ENCODE results near the gene ARL6IP1.

The ARL6IP1 gene

DNA sequence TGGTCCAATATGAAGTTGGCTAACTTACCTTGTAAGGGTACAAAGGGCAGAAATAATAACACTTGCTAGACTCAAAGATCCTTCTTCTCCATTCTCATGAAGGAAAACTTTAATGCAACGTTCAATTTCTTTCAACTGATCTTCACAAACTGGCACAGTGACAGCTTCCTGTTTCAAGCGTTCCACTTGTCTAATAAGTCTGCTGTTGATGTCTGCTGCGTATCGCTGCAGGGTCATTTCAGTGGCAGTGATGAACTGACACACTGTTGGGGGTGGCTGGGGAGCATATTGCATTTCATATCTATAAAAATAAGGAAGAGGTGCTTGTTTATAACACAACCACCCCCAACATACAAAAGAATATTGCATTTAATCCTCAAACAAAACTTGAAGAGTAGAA is 33.5 kb upstream of the ARL6IP1 start:
- no peak overlapping the region for H3K4me3 ChIP-seq
- no peak for DNase-seq (ENCODE audit: low spot score)
- no peak overlapping the region for H3K27ac ChIP-seq
- TF ChIP-seq, protein P1, sequence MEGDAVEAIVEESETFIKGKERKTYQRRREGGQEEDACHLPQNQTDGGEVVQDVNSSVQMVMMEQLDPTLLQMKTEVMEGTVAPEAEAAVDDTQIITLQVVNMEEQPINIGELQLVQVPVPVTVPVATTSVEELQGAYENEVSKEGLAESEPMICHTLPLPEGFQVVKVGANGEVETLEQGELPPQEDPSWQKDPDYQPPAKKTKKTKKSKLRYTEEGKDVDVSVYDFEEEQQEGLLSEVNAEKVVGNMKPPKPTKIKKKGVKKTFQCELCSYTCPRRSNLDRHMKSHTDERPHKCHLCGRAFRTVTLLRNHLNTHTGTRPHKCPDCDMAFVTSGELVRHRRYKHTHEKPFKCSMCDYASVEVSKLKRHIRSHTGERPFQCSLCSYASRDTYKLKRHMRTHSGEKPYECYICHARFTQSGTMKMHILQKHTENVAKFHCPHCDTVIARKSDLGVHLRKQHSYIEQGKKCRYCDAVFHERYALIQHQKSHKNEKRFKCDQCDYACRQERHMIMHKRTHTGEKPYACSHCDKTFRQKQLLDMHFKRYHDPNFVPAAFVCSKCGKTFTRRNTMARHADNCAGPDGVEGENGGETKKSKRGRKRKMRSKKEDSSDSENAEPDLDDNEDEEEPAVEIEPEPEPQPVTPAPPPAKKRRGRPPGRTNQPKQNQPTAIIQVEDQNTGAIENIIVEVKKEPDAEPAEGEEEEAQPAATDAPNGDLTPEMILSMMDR (IDR thresholded peaks at IDR 0.05): no peak

DNA sequence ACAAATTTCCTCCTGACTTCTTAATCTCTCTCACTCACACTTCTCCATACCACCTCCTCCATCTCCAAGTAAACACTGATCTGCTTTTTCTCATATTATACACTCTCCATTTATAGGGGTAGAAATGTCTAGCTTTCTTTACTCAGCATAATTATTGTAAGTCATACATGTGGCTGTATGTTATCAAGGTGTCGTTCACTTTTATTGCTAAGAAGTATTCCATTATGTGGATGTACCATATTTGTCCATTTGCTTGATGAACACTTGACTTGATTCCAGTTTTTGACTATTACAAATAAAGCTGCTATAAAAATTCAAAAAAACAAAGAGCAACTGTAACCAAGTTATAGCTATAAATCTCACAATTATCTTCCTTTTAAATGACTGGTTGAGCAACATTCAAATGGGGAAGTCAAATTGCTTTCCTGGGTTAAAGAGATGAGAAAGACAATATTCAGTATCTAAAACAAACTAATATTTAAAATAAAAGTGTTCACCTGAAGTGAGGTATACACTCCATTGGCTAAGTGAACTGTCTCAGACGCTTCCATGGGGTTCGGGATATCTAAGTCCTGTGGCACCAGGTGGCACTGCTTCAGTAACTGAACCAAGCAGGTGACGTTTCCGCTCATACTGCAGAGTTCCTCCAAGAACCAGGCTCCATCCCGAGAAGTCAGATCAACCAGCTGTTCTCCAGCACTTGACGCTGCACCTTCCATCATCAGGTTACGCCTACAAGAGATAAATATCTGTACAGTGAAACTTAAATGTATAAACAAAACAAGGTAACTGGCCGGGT is 32.6 kb upstream of the ARL6IP1 start:
- no peak for DNase-seq (ENCODE audit: low spot score)
- TF ChIP-seq, protein P1 (IDR thresholded peaks at IDR 0.05): no peak
- Histone ChIP-seq H3K4me3 (no peak overlapping the region), H3K27ac (no peak overlapping the region)

DNA sequence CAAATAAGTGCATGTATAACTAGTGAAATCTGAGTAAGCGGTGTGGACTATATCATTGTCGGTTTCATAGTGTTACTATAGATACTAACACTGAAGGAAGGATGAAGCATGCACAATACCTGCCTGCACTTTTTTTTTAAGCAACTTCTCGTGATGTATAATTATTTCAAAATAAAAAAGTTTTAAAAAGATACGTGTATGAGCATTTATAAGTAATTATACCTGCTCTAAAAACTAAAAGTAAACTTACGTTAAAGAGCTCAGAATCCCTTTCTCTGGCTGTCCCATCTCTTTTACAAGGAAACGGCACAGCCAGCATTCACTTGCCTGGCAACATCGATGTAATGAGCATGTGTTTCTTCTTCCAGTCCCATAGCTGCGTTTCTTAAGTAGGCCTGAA is 31.3 kb upstream of the ARL6IP1 start:
- Histone ChIP-seq H3K4me3 (no peak overlapping the region), H3K27ac (no peak overlapping the region)
- TF ChIP-seq, protein P1 (IDR thresholded peaks at IDR 0.05): no peak
- no peak for DNase-seq (ENCODE audit: low spot score)

DNA sequence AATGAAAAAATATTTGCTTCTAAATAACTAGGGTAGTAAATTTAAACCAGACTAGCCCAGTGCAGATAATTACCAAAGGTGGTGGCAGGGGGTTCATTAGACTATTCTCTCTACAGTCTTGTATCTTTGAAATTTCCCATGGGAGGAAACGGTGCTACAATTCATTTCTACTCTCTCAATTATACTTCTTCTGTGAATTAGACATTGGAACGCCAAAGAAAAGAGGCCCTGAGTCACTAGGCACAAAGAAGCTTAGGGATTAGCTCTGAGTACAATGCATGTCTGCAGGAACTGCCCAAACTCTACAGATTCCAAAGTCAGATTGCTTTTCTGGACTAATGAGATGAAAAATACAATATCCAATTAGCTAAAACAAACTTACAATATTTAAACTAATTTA is 30.7 kb upstream of the ARL6IP1 start:
- Histone ChIP-seq H3K4me3 (no peak overlapping the region), H3K27ac (no peak overlapping the region)
- TF ChIP-seq, protein P1 (IDR thresholded peaks at IDR 0.05): no peak
- DNase-seq (ENCODE audit: low spot score): no peak

DNA sequence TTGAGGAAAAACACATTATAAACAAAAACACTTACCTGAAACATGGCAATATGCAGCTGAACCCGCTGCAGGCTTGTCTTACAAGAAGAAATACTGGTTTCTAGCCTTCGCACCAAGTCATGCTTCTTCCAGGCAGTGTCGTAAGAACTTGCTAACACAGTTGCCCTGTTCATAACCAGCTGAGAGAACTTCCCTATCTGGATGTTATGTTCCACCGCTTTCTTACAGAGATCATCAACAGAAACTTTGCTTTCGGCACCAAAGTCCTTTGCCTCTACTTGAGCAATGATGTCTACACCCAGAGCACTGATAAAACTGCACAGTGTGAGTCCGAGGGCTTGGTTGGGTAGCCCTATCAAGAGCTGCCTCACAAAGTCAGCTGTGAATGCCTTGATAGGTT is 27.9 kb upstream of the ARL6IP1 start:
- no peak for DNase-seq (ENCODE audit: low spot score)
- no peak overlapping the region for H3K27ac ChIP-seq
- no peak overlapping the region for H3K4me3 ChIP-seq
- TF ChIP-seq, protein P1 (IDR thresholded peaks at IDR 0.05): no peak

DNA sequence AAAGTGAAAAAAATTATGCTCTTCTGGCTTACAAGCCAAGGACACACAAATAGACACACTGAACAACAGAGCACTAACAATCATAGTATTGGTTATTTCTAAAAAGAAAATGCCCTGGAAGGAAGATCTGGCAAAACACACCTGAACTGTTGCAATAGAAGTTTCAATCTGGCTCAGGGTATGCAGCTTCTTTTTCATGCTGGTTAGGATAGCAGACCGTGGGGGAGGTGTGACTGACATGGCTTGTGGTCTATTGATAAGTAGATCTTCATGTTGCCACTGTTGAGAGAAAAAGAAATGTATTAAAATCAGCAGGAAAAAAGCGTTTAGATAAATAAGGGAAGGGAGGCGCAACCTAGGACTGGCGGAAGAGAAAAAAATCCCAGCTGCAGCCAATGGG is 26.5 kb upstream of the ARL6IP1 start:
- TF ChIP-seq, protein P1 (IDR thresholded peaks at IDR 0.05): no peak
- DNase-seq (ENCODE audit: low spot score): no peak
- Histone ChIP-seq H3K4me3 (no peak overlapping the region), H3K27ac (no peak overlapping the region)

DNA sequence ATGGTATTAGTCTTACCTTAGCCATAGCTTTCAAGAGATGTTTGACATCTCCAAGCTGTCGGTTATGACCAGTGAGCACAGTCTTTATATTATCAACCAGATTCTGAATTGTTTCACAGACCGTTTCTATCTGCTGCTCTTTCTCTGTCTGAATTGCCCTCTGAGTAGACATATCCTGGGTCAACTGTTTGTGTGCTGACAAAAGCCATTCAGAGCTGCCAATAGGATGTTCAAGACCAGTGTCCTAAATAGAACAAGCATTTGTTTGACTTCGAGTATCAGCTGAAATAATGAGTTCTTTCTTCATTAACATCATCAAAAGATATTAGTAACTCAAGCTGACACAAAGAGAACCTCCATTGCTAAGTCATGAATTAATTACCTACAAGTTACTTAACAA is 14.9 kb upstream of the ARL6IP1 start:
- no peak overlapping the region for H3K4me3 ChIP-seq
- no peak for DNase-seq (ENCODE audit: low spot score)
- TF ChIP-seq, protein P1 (IDR thresholded peaks at IDR 0.05): no peak
- no peak overlapping the region for H3K27ac ChIP-seq

All from coronary artery (tissue), 2 donors.